ENCODE measurements around the gene ERC2.
"Not testable (repeated sequence)": the region's sequence is repeated elsewhere in the genome, so short reads cannot be mapped to it uniquely, and the experiment has no call there.

Gene ERC2

DNA sequence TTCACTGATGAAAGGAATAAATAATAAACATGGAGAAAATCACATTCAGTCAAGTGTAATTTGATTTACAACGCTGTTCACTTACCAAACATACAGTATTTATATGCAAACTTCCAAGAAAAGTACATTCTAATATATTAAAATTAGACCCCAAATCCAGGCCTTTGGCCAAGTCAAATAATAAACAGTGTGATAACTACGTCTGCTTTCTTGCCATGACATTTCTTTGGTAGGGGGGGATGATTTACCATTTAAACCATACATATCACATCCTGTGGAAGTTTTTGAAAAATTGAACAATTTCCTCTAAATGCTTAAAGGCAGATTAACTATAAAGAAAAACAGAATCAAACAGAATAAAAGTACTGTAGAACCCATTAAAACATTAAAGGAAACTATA lies 613.0 kb downstream of the ERC2 start:
- TF ChIP-seq TAF1 (IDR thresholded peaks at IDR 0.05; ENCODE audit: low read depth, low read length) (no peak), POLR2AphosphoS5 (IDR thresholded peaks at IDR 0.05; ENCODE audit: low read depth, low read length) (no peak), PAX5 (IDR thresholded peaks at IDR 0.05; ENCODE audit: insufficient read depth, low read length, severe bottlenecking) (no peak), SPI1 (IDR thresholded peaks at IDR 0.05; ENCODE audit: low read depth, low read length) (no peak), POU2F2 (IDR thresholded peaks at IDR 0.05; ENCODE audit: low read depth, low read length) (no peak)
- DNase-seq (ENCODE audit: insufficient read length, low spot score) (no peak), FAIRE-seq (no peak)

DNA sequence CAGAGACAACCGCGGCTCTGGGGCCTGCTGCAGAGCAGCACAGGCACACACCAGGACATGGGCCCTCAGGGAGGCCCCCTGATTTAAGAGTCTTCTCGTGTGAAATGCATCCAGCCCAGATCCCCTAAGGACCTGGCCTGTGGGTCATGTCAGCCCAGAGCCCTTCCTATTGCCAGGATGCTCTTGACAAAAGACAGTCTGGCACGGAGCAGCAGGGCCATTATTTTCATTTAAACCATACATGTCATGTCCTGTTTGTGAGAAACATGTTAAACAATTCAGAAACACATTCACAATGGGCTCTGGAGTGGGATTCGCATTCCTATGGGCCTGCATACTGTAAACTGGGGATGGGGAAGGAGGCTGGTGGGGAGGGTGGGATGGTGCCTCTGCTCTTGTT lies 613.8 kb downstream of the ERC2 start:
- TF ChIP-seq SPI1 (IDR thresholded peaks at IDR 0.05; ENCODE audit: low read depth, low read length) (no peak), TAF1 (IDR thresholded peaks at IDR 0.05; ENCODE audit: low read depth, low read length) (no peak), POLR2AphosphoS5 (IDR thresholded peaks at IDR 0.05; ENCODE audit: low read depth, low read length) (no peak)
- DNase-seq (ENCODE audit: insufficient read length, low spot score) (no peak), FAIRE-seq (no peak)

DNA sequence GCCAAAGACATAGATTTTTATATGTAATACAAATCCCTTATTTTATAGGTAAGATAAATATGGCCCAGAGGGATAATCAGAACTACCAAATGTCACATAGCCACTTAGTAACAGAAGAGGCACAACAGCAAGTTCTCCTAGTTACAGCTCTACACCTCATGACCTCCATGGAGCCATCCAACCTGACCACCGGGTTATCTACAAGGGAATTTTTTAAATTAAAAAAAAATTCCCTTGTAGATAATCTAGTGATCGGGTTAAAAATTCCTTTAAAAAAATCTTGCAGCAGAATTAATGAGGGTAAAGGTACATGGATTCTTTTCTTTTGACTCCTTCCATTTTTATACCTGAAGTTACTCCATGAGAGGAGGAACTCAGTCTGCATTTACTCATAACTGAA lies 615.9 kb downstream of the ERC2 start:
- TF ChIP-seq POLR2AphosphoS5 (IDR thresholded peaks at IDR 0.05; ENCODE audit: low read depth, low read length) (no peak), TAF1 (IDR thresholded peaks at IDR 0.05; ENCODE audit: low read depth, low read length) (no peak), PAX5 (IDR thresholded peaks at IDR 0.05; ENCODE audit: insufficient read depth, low read length, severe bottlenecking) (no peak), POU2F2 (IDR thresholded peaks at IDR 0.05; ENCODE audit: low read depth, low read length) (no peak), POLR2A (IDR thresholded peaks at IDR 0.05; ENCODE audit: low read depth, low read length) (no peak), SPI1 (IDR thresholded peaks at IDR 0.05; ENCODE audit: low read depth, low read length) (no peak)
- FAIRE-seq (no peak), DNase-seq (ENCODE audit: insufficient read length, low spot score) (no peak)

DNA sequence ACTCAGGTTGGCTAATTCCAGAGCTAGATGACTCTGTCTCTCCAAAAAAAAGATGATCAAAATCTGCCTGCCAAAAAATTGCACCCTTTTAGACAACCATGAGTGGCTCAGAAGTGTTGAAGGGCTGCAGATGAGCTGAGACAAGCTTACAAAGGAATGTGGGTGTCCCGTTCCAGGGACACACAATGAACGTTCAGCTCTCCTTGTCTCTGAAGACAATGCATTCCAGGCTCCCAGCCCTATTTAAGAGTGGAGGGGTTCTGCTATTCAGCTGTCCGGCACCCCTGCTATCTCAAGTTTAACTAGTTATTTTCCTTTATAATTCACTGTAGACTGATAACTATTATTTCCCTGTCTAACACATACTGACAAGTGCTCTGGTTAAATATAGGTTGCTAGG lies 626.1 kb downstream of the ERC2 start:
- no peak for FAIRE-seq
- TF ChIP-seq POLR2A (IDR thresholded peaks at IDR 0.05; ENCODE audit: low read depth, low read length) (no peak), SPI1 (IDR thresholded peaks at IDR 0.05; ENCODE audit: low read depth, low read length) (no peak), POLR2AphosphoS5 (IDR thresholded peaks at IDR 0.05; ENCODE audit: low read depth, low read length) (no peak), PAX5 (IDR thresholded peaks at IDR 0.05; ENCODE audit: insufficient read depth, low read length, severe bottlenecking) (no peak), POU2F2 (IDR thresholded peaks at IDR 0.05; ENCODE audit: low read depth, low read length) (no peak), TAF1 (IDR thresholded peaks at IDR 0.05; ENCODE audit: low read depth, low read length) (no peak)
- DNase-seq (ENCODE audit: insufficient read length, low spot score) = no peak

DNA sequence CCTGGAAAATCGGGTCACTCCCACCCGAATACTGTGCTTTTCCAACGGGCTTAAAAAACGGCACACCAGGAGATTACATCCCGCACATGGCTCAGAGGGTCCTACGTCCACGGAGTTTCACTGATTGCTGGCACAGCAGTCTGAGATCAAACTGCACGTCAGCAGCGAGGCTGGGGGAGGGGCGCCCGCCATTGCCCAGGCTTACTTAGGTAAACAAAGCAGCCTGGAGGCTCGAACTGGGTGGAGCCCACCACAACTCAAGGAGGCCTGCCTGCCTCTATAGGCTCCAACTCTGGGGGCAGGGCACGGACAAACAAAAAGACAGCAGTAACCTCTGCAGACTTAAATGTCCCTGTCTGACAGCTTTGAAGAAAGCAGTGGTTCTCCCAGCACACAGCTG lies 636.4 kb downstream of the ERC2 start:
- not testable (repeated sequence) for FAIRE-seq; DNase-seq (ENCODE audit: insufficient read length, low spot score)

DNA sequence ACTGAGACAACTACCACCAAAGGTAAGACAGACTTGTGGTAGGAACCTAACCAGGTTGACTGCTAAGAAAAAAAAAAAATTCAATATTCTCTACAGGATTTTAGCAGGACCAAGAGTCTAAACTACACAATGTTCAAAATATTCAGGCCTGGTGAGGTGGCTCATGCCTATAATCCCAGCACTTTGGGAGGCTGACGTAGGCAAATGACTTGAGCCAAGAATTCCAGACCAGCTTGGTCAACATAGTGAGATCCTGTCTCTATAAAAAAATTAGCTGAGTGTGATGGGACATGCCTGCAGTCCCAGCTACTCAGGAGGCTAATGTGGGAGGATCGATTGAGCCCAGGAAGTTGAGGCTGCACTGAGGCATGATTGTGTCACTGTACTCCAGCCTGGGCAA lies 639.6 kb downstream of the ERC2 start:
- TF ChIP-seq POLR2AphosphoS5 (IDR thresholded peaks at IDR 0.05; ENCODE audit: low read depth, low read length) = no peak
- TF ChIP-seq SPI1 (IDR thresholded peaks at IDR 0.05; ENCODE audit: low read depth, low read length) = no peak
- no peak for TF ChIP-seq POLR2A (IDR thresholded peaks at IDR 0.05; ENCODE audit: low read depth, low read length)
- no peak for TF ChIP-seq PAX5 (IDR thresholded peaks at IDR 0.05; ENCODE audit: insufficient read depth, low read length, severe bottlenecking)
- no peak for TF ChIP-seq TAF1 (IDR thresholded peaks at IDR 0.05; ENCODE audit: low read depth, low read length)
- TF ChIP-seq POU2F2 (IDR thresholded peaks at IDR 0.05; ENCODE audit: low read depth, low read length) = no peak
- no peak for DNase-seq (ENCODE audit: insufficient read length, low spot score)
- no peak for FAIRE-seq

DNA sequence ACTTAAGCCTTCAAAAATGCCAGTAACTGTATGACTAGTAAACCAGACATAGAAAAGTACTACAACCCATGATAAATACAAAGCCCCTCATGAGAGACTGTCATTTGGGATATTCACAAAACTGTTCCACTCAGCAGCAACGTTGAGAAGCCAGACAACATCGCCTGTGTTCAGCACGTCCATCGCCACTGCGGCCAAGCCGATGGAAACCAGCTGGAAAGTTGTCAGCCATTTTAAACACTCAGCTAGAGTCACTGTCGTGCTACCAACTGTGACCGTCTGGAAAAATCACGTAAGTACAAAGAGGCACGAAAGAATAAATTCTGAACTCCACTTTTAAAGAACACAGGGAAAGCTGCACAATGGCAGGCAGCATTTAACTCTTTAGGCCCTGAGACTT lies 640.5 kb downstream of the ERC2 start:
- TF ChIP-seq POLR2A (IDR thresholded peaks at IDR 0.05; ENCODE audit: low read depth, low read length) = no peak
- TF ChIP-seq PAX5 (IDR thresholded peaks at IDR 0.05; ENCODE audit: insufficient read depth, low read length, severe bottlenecking) = no peak
- TF ChIP-seq TAF1 (IDR thresholded peaks at IDR 0.05; ENCODE audit: low read depth, low read length) = no peak
- TF ChIP-seq POLR2AphosphoS5 (IDR thresholded peaks at IDR 0.05; ENCODE audit: low read depth, low read length) = no peak
- TF ChIP-seq POU2F2 (IDR thresholded peaks at IDR 0.05; ENCODE audit: low read depth, low read length) = no peak
- TF ChIP-seq SPI1 (IDR thresholded peaks at IDR 0.05; ENCODE audit: low read depth, low read length) = no peak
- no peak for FAIRE-seq
- DNase-seq (ENCODE audit: insufficient read length, low spot score) = no peak

DNA sequence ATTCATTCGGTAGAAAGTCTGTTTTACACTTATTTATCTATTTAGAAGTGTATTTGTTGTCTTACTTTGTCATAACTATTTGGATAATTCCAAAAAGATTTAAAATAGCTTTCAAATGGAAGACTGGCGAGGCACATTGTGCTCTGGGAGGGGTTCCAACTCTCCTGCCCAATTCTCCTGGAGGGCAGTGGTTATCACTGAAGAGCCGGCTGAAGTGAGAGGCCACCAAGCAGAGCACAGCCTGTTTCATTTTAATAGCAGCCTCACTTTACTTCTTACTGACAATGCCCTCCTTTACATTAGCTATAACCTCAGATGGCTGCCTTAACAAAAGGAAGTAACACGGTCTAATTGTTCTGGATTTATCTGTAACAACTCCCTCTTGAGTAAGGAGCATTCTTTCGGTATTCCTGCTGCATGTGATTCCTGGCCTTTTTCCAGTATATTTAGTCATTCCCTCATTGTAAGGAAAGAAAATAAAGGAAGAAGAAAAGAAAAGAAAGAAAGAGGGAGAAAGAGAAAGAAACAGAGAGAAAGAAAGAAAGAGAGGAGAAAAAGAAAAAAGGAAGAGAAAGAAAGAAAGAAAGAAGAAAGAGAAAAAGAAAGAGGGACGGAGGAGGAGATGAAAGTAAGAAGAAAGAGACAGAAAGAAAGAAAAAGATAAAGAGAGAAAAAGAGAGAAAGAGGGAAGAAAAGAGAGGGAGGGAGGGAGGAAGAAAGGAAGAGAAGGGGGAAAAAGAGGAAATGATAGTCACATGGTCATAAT lies 641.4 kb downstream of the ERC2 start:
- DNase-seq (ENCODE audit: insufficient read length, low spot score) (no peak), FAIRE-seq (no peak)
- TF ChIP-seq POU2F2 (IDR thresholded peaks at IDR 0.05; ENCODE audit: low read depth, low read length) (no peak), PAX5 (IDR thresholded peaks at IDR 0.05; ENCODE audit: insufficient read depth, low read length, severe bottlenecking) (no peak), POLR2AphosphoS5 (IDR thresholded peaks at IDR 0.05; ENCODE audit: low read depth, low read length) (no peak), POLR2A (IDR thresholded peaks at IDR 0.05; ENCODE audit: low read depth, low read length) (no peak), SPI1 (IDR thresholded peaks at IDR 0.05; ENCODE audit: low read depth, low read length) (no peak), TAF1 (IDR thresholded peaks at IDR 0.05; ENCODE audit: low read depth, low read length) (no peak)

DNA sequence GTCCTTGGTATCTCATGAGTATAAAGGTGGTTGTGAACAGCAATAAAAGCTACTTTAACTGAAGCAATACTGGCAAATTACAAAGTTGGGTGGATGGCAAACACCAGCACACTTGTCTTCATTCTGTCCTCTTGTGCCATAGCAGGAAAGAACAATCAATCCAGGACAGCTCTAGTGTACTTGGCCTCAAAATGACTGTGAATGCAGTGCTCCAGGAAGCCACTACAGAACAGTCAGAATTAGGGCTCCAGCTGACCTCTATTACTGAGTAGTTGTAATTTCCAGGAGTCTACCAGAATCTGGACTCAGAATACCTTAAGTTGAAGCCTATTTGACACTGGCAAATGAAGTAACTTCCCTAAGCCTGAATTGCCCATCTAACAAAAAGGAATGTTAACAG lies 642.2 kb downstream of the ERC2 start:
- no peak for FAIRE-seq
- TF ChIP-seq TAF1 (IDR thresholded peaks at IDR 0.05; ENCODE audit: low read depth, low read length) (no peak), POU2F2 (IDR thresholded peaks at IDR 0.05; ENCODE audit: low read depth, low read length) (no peak), POLR2A (IDR thresholded peaks at IDR 0.05; ENCODE audit: low read depth, low read length) (no peak), POLR2AphosphoS5 (IDR thresholded peaks at IDR 0.05; ENCODE audit: low read depth, low read length) (no peak), SPI1 (IDR thresholded peaks at IDR 0.05; ENCODE audit: low read depth, low read length) (no peak), PAX5 (IDR thresholded peaks at IDR 0.05; ENCODE audit: insufficient read depth, low read length, severe bottlenecking) (no peak)
- DNase-seq (ENCODE audit: insufficient read length, low spot score) = no peak

DNA sequence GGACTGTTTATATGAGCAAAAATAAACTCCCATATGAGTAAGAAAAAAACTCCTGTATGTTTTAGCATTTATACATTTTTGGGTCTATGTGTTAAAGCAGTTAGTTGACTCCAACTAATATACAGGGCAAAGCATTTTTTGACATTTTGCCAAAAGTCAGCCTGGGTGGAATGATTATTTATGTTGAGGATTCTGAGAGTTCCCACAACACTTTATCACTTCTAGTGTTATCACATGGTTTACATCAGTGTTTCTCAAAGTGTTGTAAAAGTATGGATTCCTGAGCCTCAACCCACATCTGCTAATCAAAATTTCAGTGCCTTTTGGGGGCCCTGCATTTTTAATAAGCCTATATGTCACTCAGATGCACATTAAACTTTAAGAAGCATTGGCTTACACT lies 643.9 kb downstream of the ERC2 start:
- FAIRE-seq (no peak), DNase-seq (ENCODE audit: insufficient read length, low spot score) (no peak)
- TF ChIP-seq SPI1 (IDR thresholded peaks at IDR 0.05; ENCODE audit: low read depth, low read length) = no peak
- TF ChIP-seq TAF1 (IDR thresholded peaks at IDR 0.05; ENCODE audit: low read depth, low read length) = no peak
- TF ChIP-seq POLR2A (IDR thresholded peaks at IDR 0.05; ENCODE audit: low read depth, low read length) = no peak
